AG10803 (cell line): Measurements from ENCODE around the gene SPATA16.

Source experiments
- DNase-seq: peaks from one replicate; pipeline ENCODE4 v3.0.0; 2010; ENCODE audit warnings: low read depth
- H3K4me3 ChIP-seq: 2 replicates; pipeline ENCODE4 v1.5.1; 2011; ENCODE audit warnings: mild to moderate bottlenecking, low read length, control low read depth
- TF ChIP-seq, protein P1 (sequence below): conservative IDR thresholded peaks from 2 replicates; pipeline ENCODE4 v1.5.1; 2011; ENCODE audit warnings: mild to moderate bottlenecking, low read length, control low read depth, inconsistent platforms

The SPATA16 gene

GRCh38 chr3:172839679-172840078 lies 301.4 kb downstream of the SPATA16 start:
- no peak overlapping the region for H3K4me3 ChIP-seq
- TF ChIP-seq, protein P1, sequence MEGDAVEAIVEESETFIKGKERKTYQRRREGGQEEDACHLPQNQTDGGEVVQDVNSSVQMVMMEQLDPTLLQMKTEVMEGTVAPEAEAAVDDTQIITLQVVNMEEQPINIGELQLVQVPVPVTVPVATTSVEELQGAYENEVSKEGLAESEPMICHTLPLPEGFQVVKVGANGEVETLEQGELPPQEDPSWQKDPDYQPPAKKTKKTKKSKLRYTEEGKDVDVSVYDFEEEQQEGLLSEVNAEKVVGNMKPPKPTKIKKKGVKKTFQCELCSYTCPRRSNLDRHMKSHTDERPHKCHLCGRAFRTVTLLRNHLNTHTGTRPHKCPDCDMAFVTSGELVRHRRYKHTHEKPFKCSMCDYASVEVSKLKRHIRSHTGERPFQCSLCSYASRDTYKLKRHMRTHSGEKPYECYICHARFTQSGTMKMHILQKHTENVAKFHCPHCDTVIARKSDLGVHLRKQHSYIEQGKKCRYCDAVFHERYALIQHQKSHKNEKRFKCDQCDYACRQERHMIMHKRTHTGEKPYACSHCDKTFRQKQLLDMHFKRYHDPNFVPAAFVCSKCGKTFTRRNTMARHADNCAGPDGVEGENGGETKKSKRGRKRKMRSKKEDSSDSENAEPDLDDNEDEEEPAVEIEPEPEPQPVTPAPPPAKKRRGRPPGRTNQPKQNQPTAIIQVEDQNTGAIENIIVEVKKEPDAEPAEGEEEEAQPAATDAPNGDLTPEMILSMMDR: no peak
- DNase-seq: no peak
